Measurements from ENCODE around the gene ALDH1B1.

- no peak for TF ChIP-seq CTCF (IDR thresholded peaks at IDR 0.05)
- TF ChIP-seq POLR2A (IDR thresholded peaks at IDR 0.05): no peak
- no peak for TF ChIP-seq EP300 (IDR thresholded peaks at IDR 0.05; ENCODE audit: low read depth)
Observed at GRCh38 chr9:38443597-38443996, 51.1 kb downstream of the ALDH1B1 start.
